DOHH2 (cell line): ENCODE results near the gene AP4B1.

Experiments
- EZH2phosphoT487 ChIP-seq: fragments of 200-600 bp; sonication (generic); IDR thresholded peaks from 2 replicates; pipeline ENCODE4 v1.6.1; 2017; ENCODE audit warnings: borderline replicate concordance, mild to moderate bottlenecking, antibody characterized with exemption, low read length, moderate library complexity, mixed read lengths
- TF ChIP-seq, protein P1 (sequence below): fragments of 200-600 bp; sonication (generic); IDR thresholded peaks from one replicate; pipeline ENCODE4 v1.5.1; 2014; ENCODE audit warnings: antibody characterized with exemption, mild to moderate bottlenecking, low read depth, low read length; ENCODE audit not compliant: poor library complexity, severe bottlenecking

DNA sequence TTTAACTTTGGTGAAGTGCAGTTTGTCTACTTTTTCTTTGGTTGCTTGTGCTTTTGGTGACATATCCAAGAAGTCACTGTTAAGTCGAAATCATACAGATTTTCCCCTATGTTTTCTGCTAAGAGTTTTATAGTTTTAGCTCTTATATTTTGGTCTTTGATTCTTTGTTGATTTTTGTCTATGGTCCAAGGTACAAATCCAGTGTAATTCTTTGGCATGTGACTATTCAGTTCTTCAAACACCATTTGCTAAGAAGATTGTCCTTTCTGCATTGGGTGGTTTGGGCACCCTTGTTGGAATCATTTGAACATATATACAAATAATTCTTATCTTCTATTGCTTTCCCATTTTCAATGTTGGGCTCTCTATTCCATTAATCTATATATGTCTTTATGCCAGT is 40.7 kb upstream of the AP4B1 start:
- TF ChIP-seq, protein P1, sequence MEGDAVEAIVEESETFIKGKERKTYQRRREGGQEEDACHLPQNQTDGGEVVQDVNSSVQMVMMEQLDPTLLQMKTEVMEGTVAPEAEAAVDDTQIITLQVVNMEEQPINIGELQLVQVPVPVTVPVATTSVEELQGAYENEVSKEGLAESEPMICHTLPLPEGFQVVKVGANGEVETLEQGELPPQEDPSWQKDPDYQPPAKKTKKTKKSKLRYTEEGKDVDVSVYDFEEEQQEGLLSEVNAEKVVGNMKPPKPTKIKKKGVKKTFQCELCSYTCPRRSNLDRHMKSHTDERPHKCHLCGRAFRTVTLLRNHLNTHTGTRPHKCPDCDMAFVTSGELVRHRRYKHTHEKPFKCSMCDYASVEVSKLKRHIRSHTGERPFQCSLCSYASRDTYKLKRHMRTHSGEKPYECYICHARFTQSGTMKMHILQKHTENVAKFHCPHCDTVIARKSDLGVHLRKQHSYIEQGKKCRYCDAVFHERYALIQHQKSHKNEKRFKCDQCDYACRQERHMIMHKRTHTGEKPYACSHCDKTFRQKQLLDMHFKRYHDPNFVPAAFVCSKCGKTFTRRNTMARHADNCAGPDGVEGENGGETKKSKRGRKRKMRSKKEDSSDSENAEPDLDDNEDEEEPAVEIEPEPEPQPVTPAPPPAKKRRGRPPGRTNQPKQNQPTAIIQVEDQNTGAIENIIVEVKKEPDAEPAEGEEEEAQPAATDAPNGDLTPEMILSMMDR: no peak
- no peak for TF ChIP-seq EZH2phosphoT487
